Umbilical cord (tissue), 2 donors: ENCODE data around the gene CTRB2. TPM values are rescaled to one million over a fixed set of nuclear protein-coding genes. Genes with fewer than 3 reads are reported as not detected.
A peak's percentile ranks its signal among the peaks of the same experiment; 100 is the strongest.
"Not testable (repeated sequence)": the region's sequence is repeated elsewhere in the genome, so short reads cannot be mapped to it uniquely, and the experiment has no call there.

Experiments
- DNase-seq: peaks from one replicate; pipeline ENCODE4 v3.0.0-alpha.2; 2015; ENCODE audit warnings: low spot score
- total RNA-seq: library from RNA; depleted of rRNA; stranded (reverse); fragments of >200 nt; gene quantifications from one replicate; pipeline ENCODE4 v1.2.3, GENCODE V29; 2014; ENCODE audit warnings: low replicate concordance; ENCODE audit not compliant: insufficient read depth

CTRB2 gene
- total RNA-seq, 1 donor from 2014 or later, result not detected

DNA sequence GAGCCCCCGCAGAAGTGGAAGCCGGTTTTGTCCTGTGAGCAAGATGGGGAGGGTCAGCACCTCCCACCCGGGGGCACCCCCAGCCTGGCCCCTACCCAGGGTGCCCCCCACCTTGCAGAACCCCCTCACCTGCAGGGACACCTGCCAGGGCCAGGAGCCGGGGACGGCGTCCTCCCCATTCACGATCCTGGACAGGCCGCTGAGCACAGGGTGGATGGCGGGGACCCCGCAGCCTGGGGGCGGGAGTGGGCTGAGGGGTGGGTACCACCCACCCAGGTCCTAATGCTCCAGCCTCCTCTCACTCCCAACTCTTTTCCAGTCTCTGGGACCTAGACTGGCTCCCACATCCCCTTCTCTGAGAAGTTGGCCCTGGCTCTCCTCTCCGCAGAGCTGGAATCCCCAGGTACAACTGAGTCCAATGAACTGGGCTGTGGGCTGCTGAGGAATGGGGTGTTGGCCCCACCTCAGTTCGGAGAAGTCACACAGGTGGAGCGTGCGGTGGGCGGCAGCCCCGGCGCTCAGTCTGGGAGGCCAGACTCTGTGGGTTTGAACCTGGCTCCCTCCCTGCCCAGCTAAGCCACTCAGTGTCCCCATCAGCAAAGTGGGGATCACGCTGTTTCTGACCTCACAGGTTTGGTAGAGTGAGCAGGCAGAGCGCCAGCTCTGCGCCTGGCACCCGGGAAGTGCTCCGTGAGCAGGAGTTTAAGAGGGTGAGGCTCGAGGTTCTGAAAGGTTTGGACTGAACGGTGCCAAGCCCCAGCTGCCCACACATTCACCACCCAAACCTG lies 806 bp downstream of the CTRB2 start:
- not testable (repeated sequence) for DNase-seq

DNA sequence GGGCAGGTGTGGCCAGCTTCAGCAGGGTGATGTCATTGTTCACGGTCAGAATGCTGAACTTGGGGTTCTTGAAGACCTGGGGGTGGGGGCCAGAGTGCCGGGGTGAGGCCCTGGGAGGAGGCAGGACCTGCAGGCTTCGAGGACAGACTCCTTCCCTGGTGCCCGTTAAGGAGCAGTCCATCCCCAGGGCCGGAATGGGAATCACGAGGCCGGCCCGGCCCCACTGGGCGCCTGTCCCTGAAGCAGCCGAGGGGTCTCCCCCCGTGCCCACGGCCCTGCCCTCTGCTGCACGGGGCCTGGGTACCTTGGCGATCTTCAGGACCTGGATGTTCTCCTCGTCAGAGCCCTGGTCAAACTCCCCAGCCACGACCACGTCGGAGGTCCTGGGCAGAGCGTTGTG lies 1.5 kb downstream of the CTRB2 start:
- not testable (repeated sequence) for DNase-seq

- not testable (repeated sequence) for DNase-seq
Measured at GRCh38 chr16:75204905-75205304, 2.1 kb downstream of the CTRB2 start.

DNA sequence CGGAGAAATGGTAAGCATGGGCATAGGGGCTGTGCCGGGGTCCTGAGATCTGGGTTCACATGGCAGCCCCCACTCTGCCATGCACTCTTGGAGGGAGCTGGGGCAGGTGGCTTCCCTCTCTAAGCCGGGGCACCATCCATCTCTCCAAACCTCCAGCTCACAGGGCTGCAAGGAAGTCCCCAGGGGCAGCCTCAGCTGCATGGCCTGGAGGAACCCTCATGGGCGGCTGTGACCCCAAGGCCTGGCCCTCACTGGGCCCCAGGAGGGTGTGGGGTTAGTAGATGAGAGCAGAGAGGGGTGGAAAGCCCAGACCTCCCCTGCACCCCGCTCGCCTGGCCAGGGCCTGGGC lies 2.6 kb downstream of the CTRB2 start:
- no peak for DNase-seq

- no peak for DNase-seq
Measured at GRCh38 chr16:75203667-75204409, 3.1 kb downstream of the CTRB2 start.

DNA sequence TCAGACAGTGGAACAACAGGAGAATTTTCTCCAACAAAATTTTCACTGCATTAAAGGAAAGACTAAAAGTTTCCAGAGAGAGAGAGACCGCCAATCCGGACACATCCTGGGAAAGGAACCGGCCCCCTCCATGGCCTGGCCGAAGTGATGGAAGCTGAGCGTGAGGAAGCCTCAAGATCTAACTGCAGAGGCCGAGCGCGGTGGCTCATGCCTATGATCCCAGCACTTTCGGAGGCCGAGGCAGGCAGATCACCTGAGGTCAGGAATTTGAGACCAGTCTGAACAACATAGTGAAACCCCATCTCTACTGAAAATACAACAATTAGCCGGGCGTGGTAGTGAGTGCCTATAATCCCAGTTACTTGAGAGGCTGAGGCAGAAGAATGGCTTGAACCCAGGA lies 3.9 kb downstream of the CTRB2 start:
- DNase-seq, result no peak

DNA sequence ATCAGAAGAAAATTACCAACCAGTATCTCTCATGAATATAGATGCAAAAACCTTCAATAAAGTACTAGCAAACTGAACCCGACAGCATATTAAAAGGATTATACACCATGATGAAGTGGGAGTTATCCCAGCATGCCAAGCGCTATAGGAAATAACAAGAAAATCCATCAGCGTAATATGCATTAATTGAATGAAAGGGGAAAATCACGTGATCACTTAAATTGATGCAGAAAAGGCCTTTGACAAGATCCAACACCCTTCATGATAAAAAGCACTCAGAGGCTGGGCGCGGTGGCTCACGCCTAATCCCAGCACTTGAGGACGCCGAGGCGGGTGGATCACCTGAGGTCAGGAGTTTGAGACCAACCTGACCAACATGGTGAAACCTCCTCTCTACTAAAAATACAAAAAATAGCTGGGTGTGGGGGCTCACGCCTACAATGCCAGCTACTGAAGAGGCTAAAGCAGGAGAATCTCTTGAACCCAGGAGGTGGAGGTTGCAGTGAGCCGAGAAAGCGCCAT lies 4.8 kb downstream of the CTRB2 start:
- DNase-seq, result no peak

- peak; percentile 88 for DNase-seq
Measured at GRCh38 chr16:75198135-75198600, 8.8 kb downstream of the CTRB2 start.

GRCh38 chr16:75197522-75198134 lies 9.3 kb downstream of the CTRB2 start:
- no peak for DNase-seq

DNA sequence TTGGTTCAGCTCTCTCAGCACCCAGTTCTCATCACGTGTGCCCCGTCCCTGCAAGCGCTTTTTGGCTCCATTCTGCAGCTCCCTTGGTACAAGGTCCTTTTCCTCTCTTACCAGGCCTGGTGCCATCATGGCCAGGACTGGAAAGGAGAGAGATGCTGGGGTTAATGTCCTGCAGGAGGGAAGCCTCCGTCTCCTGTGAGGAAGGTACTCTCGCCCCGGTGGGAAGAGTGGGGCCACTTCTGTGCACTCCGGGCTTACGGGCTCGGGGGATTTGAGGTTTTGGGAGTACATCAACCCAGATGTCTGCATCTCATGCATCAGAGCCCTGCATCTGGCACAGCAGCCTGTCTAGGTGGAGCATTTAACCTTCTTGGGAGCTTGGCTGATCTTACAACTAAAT lies 10.1 kb downstream of the CTRB2 start:
- peak; percentile 58 for DNase-seq

DNA sequence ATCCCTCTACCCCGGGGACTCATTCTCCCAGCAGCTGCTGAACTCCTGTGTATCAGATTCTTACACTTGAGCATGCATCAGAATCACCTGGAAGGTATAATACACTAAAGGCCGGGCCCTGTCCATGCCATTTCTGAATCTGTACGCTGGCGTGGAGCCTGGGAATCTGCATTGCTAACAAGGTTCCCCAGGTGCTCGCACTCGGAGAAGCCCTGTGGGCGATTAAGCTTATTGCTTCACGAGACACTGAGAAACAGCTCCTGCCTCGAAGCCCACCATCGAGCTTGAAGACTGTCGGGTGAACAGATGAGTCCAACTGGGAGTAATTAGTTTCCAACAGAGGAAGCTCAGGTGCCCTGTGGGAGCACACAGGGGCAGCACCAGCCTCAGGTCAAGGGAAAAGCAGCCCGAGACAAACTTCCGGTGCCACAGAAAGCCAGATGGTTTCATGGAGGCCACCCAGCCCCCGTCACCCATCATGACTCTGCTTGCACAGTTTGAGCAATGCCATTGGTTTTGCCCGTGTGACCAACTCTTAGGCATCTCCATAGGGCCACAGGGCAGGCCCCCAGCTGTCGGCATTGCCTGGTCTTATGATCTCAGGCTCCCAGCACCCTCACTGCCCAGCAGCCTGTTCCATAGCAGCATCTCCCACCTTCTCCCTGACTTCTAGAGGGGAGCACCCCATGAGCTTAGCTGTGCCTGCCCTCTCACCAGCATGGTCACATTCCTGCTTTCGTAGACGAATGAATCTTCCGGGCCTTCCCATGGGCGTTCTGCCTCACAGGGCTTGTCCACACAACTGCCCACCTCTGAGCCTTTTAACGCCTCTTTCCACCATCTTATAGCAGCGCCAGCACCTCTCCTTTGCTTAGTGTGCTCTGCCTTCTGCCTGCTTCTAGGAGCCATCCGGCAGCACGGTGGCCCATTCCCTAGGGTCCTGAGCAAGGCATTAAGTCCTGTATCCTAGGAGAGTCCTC lies 10.9 kb downstream of the CTRB2 start:
- no peak for DNase-seq

DNA sequence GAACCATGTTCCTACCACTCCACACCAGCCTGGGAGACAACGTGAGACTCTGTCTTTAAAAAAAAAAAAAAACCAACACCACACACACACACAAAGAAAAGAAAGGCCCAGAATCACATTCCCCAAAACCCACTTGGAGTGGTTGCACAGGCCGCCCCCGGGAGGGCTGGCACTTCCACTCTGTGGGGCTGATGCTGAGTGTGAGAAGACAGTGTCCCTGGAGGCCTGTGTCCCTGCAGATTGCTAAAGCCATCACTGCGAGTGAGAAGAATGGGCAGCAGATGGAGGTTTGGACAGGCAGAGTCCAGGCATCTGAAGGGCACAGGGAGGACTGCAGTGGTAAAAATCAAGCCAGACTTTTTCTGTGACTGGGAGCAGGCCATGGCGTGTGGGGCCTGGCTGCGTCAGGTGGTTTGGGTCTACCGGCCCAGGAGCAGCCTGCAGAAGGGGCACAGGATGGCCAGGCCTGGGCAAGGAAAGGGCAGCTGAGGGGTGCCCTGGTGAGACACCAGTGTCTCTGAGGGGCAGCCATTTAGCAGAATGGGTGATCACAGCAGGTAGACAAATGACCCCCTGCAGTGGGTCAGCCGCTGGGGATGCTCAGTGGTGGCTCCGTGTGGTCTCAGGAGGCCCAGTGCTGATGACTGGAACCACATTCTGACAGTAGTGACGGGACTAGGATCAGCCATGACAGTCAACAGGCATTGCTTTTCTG lies 13.1 kb downstream of the CTRB2 start:
- DNase-seq, result no peak

DNA sequence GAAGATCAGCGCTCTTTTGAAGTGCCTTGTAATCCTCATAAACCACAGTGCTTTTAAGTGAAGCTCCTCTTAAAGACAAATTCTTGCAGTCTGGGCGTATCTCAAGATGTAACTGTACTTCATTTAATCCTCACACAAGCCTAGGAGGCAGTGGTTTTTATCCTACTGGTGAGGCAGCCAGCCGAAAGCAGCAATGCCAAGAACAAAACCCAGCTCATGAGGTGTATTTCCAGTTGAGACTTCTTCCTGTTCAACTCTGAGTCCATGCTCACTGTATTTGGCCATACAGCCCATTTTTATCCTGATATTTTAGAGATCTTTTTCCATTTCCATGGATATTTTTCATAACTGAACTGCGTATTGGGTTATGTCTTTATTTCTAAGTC lies 13.7 kb downstream of the CTRB2 start:
- DNase-seq, result peak; percentile 96

DNA sequence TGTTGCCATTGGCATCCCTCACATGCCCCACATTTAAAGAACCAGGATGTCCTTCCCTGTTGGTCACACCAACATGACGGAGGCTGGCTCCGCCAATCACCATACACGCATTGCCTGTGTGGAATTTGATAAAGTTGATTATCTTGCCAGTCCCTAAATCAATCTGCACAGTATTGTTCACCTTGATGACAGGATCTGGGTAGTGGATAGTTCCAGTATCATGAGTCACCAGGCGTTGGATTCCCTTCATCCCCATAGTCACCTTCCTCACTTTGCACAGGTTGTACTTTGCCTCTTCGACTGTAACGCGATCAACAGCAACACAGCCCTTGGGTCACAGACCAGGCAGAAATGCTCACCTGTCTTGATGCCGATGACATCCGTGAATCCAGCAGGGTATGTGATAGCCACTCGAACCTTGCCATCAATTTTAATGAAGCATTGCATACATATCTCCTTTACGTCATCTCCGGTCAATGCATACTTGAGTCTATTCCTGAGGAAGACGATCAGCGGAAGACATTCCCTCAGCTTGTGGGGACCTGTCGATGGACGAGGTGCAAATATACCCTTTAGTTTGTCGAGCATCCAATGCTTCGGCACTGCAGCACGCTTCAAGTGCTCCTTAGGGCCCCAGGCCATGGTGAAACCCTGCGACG lies 14.2 kb downstream of the CTRB2 start:
- DNase-seq, result no peak

DNA sequence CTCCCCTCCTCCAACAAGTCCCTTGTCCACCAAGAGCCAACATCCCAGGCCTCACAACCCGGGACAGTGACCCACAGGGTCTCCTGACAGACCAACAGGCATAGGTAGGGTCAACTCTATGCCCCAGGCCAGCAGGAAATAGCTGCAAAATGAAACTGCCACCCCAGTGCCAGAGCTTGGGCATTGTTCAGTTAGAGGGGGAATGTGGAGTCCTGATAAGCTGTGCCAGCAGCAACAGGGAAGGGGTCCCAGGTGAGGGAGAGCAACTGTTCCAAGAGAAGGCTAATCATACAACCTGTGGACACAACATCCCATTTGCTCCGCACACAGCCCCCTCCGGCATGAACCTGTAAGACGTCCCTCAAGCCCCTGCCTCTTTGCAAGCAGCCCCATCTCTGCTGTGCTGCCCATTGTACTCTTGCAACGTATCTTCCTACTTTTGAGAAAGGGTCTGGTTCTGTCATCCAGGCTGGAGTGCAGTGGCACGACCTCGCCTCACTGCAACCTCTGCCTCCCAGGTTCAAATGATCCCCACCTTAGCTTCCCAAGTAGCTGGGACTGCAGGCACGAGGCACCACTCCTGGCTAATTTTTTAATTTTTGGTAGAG lies 17.2 kb downstream of the CTRB2 start:
- DNase-seq, result no peak

DNA sequence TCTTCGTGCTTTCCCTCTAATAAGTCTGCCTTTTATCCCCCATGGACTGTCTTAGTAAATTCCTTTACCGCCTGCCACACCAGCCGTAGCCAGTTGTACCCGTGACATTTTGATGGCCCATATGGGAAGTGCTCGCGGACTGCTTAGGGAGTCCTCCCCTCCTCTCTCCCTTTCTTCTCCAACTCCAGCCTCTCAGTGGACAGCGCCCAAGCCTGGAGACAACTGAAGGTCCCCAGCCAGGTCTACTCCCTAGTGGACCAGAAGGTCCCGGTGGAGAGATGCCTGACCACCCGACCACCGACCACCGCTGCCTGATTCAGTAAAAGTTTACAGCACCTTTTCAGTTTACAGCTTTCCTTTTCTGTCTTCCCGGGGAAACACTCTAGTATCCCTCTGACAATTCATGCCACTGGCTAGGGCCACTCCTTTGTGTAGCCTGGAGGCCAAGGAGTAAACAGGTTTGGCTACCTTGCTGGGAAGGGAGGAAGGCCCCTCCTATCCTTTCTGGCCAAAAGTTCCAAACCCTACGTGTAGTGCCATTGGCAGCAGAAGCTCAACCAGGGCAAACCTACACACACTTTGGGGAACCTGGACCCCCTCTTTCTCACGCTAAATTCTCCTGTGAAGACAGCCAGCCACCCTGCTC lies 18.0 kb downstream of the CTRB2 start:
- no peak for DNase-seq

- no peak for DNase-seq
Measured at GRCh38 chr16:75181630-75182029, 25.3 kb downstream of the CTRB2 start.

GRCh38 chr16:75179208-75179607 lies 27.8 kb downstream of the CTRB2 start:
- DNase-seq, result no peak

GRCh38 chr16:75176926-75177325 lies 30.0 kb downstream of the CTRB2 start:
- no peak for DNase-seq
